T-helper 2 cell treated with Interferon-gamma antibody and Interleukin-4, amounts not matched to agents 5 μg/mL and 100 μg/mL, for 36 hours (primary cell): Measurements from ENCODE around the gene PUDP.
"Not testable (repeated sequence)": the region's sequence is repeated elsewhere in the genome, so short reads cannot be mapped to it uniquely, and the experiment has no call there.

ENCODE experiments used
- DNase-seq: peaks from one replicate; pipeline ENCODE4 v3.0.0; 2021; ENCODE audit warnings: low spot score
- H3K27ac Mint-ChIP-seq: one replicate; pipeline ENCODE4 v1.8.0; 2021; ENCODE audit warnings: mild to moderate bottlenecking, mixed read lengths
- H3K27me3 Mint-ChIP-seq: one replicate; pipeline ENCODE4 v1.8.0; 2021; ENCODE audit warnings: low read depth, mixed read lengths
- H3K36me3 Mint-ChIP-seq: one replicate; pipeline ENCODE4 v1.8.0; 2021; ENCODE audit warnings: low read depth, mixed read lengths
- H3K4me1 Mint-ChIP-seq: one replicate; pipeline ENCODE4 v1.8.0; 2021; ENCODE audit warnings: low read depth, mixed read lengths
- H3K4me3 Mint-ChIP-seq: one replicate; pipeline ENCODE4 v1.8.0; 2022; ENCODE audit warnings: mild to moderate bottlenecking, moderate library complexity, mixed read lengths
- H3K9me3 Mint-ChIP-seq: one replicate; pipeline ENCODE4 v1.8.0; 2021; ENCODE audit warnings: mixed read lengths

PUDP gene

DNA sequence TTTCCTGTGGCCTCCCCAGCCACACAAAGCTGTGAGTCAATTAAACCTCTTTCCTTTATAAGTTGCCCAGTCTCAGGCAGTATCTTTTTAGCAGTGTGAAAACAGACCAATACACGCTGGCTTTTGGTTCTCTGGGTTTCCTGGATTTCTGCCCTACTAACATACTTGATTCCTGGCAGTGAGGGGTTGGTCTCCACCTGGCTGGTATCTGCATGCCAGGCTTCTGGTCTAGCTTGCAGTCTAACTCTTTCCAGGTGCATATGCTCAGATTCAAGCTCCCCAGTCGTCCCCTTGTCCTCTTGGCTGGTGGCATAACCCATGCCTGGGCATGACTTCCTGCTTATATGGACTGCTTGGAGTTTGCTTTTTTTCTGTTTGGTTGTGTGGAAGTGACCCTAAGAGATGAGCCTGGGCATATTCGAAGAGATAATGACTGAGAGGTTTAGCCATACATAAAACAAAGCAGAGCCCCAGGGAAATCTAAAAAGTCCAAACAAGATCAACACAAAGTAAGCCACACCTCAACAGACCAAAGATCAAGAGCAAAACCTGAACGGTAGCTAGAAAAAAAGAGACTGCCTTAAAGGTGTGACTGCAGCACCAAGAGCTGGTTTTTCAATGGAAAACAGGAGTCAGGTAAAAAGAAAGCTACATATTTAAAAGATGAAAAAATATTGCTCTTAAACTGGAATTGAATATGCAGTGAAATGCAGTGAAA lies 102.6 kb downstream of the PUDP start:
- DNase-seq: no peak
- no peak overlapping the region for H3K27ac Mint-ChIP-seq

DNA sequence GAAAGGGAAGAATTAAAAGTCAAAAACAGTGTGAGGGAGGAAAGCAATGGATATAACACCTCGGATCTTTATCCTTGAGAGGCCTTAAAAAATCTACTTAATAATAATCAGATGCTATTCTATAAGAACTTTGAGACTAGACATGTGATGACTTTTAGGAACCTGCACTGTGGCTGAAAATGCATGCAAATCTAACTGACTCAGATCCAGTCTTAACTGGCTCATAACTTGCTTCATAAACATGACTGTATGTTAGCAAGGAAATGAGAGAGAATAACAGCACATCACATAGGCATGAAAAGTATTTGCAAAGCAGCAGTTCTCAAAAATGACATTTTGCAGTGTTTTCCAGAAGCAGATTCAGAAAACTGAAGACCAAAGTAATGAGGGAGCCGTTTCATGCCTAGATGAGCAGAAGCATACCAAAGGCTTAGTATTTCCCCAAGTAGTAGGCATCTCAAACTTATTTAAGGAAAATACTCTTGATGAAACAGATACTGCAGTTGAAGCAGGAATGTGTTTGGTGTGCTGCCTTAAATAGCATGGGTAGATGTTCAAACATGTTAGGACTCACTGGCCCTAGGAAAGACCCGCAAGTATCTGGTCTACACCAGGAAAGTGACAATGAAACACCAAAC lies 104.0 kb downstream of the PUDP start:
- not testable (repeated sequence) for H3K36me3 Mint-ChIP-seq

More for the DNA sequence above, 102.6 kb downstream of the PUDP start:
- Mint-ChIP-seq H3K36me3 (no peaks in the 10 kb centered on the region), H3K4me3 (no peak overlapping the region), H3K27me3 (no peaks in the 10 kb centered on the region), H3K4me1 (no peaks in the 10 kb centered on the region), H3K9me3 (no peaks in the 10 kb centered on the region)

DNA sequence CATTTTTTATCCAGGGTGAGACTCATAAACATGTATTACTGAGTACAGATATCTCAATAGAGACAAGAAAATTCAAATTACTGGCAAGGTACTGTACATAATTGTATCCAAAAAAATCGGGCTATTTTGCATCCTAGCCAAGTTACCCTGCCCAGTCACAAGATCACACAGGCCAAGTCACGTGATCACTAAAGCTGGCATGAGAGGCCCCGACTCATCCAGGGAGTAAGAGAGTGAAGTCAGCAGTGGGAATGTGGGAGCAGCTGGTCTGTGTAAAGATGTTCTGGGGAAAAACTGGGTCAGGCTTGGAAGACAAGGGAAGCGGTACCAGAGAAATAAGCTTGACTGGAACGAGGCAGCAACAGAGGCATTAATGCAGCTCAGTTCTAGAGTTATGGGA lies 119.7 kb downstream of the PUDP start:
- no peak for DNase-seq
- H3K27ac Mint-ChIP-seq: no peak overlapping the region
- H3K27me3 Mint-ChIP-seq: no peaks in the 10 kb centered on the region
- no peaks in the 10 kb centered on the region for H3K36me3 Mint-ChIP-seq
- H3K4me1 Mint-ChIP-seq: no peaks in the 10 kb centered on the region
- H3K9me3 Mint-ChIP-seq: no peaks in the 10 kb centered on the region
- no peak overlapping the region for H3K4me3 Mint-ChIP-seq

More for the DNA sequence above, 104.0 kb downstream of the PUDP start:
- H3K9me3 Mint-ChIP-seq, H3K27ac Mint-ChIP-seq, H3K4me3 Mint-ChIP-seq, H3K27me3 Mint-ChIP-seq, H3K4me1 Mint-ChIP-seq, DNase-seq: not testable (repeated sequence)

DNA sequence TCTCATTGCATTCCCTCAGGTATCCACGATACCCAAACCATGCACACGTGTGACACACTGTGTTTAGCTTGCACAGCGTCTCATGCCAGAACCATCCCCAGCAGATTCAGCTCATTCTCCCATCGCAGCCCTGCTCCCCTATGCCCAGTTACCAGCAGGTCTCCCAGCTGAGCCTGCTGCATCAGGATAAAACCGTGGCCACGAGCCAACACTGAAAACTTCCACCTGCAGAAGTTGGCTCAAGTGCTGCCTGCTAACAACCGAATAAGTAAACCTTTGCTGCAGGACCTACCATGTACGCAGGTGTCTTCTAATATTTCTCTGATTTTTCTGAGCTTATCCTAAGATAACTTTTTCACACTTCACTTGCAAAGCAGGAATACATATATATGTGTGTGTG lies 120.9 kb downstream of the PUDP start:
- no peaks in the 10 kb centered on the region for H3K36me3 Mint-ChIP-seq
- no peak overlapping the region for H3K27ac Mint-ChIP-seq
- no peaks in the 10 kb centered on the region for H3K9me3 Mint-ChIP-seq
- DNase-seq: no peak
- no peak overlapping the region for H3K4me3 Mint-ChIP-seq
- no peaks in the 10 kb centered on the region for H3K4me1 Mint-ChIP-seq
- no peaks in the 10 kb centered on the region for H3K27me3 Mint-ChIP-seq

DNA sequence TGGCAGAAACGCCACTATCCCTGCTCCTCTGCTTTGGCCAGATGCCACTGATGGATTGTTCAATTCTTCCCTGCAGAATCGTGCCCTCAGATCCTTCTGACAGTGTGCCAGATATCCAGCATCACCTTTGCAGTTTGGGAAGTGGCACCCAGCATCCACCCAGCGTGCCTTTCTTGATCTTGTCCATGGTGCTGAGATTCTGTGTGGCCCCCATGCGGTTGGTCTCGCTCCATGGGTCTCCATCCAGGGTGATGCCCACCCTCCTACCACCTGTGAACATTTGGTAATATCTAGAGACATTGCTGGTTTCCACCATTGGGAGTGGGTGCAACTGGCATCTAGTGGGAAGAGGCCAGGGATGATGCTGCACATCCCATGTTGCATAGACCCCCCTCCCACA lies 121.6 kb downstream of the PUDP start:
- not testable (repeated sequence) for DNase-seq, H3K36me3 Mint-ChIP-seq, H3K27ac Mint-ChIP-seq, H3K9me3 Mint-ChIP-seq, H3K4me1 Mint-ChIP-seq, H3K27me3 Mint-ChIP-seq, H3K4me3 Mint-ChIP-seq

DNA sequence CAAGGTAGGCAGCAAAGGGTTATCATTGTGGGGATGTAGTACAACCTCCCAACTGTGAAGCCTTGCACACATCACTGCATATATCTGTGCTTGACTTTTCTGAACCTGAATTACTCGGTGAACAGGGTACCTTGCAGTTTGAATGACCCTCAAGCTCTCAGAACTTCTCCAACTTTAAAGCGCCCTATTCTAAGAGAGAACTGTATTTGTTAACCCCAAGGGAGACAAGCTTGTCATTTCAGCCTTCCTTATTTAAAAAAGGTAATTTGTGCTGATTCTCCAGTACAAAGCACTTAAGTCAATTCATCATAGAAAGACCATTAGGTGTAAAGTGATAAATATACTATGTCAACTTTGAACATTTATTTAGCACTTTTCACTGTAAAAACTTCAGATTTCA lies 122.5 kb downstream of the PUDP start:
- no peaks in the 10 kb centered on the region for H3K36me3 Mint-ChIP-seq
- H3K27ac Mint-ChIP-seq: no peak overlapping the region

DNA sequence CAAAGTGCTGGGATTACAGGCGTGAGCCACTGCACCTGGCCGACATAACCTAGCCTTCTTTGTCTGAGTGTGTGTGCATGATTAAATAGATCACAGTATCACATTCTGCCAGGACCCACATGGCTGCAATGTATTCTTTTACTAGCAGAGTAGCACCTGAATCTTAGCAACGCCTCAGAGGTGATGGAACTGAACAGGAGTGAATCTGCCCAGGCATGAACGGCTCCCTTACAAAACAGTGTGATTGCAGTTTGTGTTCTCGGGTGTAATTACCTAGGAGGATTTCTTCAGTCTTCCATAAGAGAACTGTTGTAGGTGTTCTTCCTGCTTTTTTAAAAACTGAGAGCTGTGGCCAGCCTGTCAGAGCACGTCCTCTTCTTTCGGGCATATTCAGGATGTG lies 123.1 kb downstream of the PUDP start:
- Mint-ChIP-seq H3K27me3 (no peaks in the 10 kb centered on the region), H3K27ac (no peak overlapping the region), H3K36me3 (no peaks in the 10 kb centered on the region), H3K9me3 (no peaks in the 10 kb centered on the region), H3K4me1 (no peaks in the 10 kb centered on the region), H3K4me3 (no peak overlapping the region)
- DNase-seq: no peak

More for the DNA sequence above, 122.5 kb downstream of the PUDP start:
- Mint-ChIP-seq H3K4me3 (no peak overlapping the region), H3K9me3 (no peaks in the 10 kb centered on the region), H3K4me1 (no peaks in the 10 kb centered on the region), H3K27me3 (no peaks in the 10 kb centered on the region)
- DNase-seq: no peak

DNA sequence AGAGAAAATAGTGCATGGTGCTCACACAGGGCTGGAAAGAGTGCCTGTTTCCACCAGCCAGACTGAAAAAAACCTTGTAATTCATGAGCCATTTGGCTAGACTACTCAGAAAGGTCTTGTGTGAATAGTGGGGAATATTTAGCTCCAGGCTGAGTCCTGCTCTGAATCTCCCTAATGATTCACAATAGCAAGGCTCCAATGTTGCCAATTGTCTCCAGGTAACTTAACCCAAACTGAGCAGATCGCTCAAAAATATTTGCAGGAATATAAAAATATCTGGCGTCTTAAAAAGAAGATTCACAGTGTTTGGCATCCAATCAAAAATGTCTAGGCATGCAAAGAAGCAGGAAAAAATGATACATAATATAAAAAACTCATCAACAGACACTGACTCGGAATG lies 125.0 kb downstream of the PUDP start:
- not testable (repeated sequence) for H3K4me1 Mint-ChIP-seq, H3K9me3 Mint-ChIP-seq, H3K27me3 Mint-ChIP-seq, H3K36me3 Mint-ChIP-seq, DNase-seq, H3K27ac Mint-ChIP-seq, H3K4me3 Mint-ChIP-seq

DNA sequence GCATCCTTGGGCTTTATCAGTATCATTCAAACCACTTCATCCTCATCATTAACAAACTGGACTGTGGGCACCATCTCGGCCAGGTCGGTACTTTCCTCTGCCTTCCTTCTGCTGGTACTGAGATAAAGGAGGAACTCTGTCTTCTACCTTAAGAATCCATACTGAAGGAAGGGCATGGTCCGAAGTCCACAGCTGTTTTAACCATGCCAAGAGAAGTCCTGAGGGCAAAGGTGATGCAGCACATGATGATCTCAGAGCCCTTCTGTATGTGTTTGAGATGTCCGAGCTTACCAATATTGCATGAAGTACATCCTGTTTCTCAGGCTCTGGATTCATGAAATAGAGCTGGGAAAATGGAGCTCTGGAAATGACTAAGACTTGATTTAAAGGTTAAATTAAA lies 126.0 kb downstream of the PUDP start:
- H3K4me3 Mint-ChIP-seq: no peak overlapping the region
- no peak for DNase-seq
- H3K36me3 Mint-ChIP-seq: no peaks in the 10 kb centered on the region
- H3K27ac Mint-ChIP-seq: no peak overlapping the region
- no peaks in the 10 kb centered on the region for H3K4me1 Mint-ChIP-seq
- no peaks in the 10 kb centered on the region for H3K27me3 Mint-ChIP-seq
- no peaks in the 10 kb centered on the region for H3K9me3 Mint-ChIP-seq

DNA sequence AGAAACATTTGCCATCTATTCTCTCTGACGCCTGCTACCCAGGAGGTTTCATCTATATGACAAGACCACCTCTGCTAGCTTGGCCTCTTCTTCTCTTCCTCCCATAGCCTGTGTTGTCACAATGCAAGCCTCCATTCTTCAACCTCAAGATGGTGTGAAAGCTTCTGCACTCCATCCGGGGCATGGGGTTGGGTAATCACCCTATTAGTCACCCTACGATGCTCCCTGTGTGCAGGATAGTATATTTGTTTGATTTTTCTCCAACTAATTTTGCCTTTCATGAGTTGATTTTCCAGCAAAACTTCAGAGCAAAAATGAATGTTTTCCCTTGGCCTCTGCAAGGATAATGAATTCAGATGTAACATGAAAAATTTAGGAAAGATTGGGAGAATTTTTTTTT lies 128.4 kb downstream of the PUDP start:
- H3K9me3 Mint-ChIP-seq: no peaks in the 10 kb centered on the region
- H3K27ac Mint-ChIP-seq: no peak overlapping the region
- no peaks in the 10 kb centered on the region for H3K27me3 Mint-ChIP-seq
- DNase-seq: no peak
- H3K36me3 Mint-ChIP-seq: no peaks in the 10 kb centered on the region
- no peaks in the 10 kb centered on the region for H3K4me1 Mint-ChIP-seq
- no peak overlapping the region for H3K4me3 Mint-ChIP-seq

DNA sequence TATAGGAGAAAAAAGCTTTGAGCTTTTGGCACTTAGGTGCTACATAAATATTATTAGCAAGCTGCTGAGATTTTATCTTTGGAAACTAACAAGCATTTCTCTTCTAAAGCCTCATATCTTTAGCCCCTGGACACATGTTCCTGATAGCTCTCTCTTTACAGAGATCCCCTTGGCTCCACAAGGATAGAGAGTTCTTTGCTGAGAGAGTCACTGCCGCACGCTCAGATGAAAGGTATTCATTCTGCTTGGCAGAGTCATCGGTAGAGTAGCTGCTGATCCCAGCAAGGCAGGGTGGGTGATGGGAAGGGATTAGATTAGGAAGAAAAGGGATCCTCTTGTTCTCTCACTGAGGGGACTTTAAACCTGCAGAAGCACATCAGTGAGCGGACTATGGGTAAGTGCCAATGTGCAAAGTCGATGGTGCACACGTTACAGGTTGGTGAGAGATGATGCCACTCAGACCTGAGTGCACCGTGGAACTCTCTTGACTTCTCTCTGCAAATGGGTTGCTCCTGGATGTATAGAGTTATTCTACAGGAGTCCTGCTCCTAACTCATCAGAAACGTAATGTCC lies 135.6 kb downstream of the PUDP start:
- not testable (repeated sequence) for H3K27me3 Mint-ChIP-seq, H3K4me1 Mint-ChIP-seq, H3K27ac Mint-ChIP-seq, H3K9me3 Mint-ChIP-seq, DNase-seq, H3K4me3 Mint-ChIP-seq, H3K36me3 Mint-ChIP-seq

DNA sequence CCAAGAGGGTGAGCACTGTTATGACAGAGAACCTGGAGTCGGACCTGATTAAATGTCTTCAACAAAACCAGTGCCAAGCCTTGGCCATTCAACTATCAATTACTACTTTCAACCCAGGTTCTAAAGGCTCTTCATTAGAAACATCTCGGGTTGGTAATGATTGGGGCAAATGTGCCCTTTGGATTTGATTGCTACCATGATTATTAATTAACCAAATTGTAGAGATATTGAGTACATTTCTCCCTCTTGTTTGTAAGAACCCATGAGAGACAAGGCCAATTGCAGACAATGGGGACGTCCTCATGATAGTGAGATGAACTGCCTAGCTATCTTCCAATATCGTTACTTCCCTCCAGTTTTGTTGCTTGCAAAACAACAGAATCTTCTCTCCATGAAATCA lies 137.1 kb downstream of the PUDP start:
- not testable (repeated sequence) for H3K27me3 Mint-ChIP-seq, DNase-seq, H3K9me3 Mint-ChIP-seq, H3K4me3 Mint-ChIP-seq, H3K4me1 Mint-ChIP-seq, H3K27ac Mint-ChIP-seq, H3K36me3 Mint-ChIP-seq

DNA sequence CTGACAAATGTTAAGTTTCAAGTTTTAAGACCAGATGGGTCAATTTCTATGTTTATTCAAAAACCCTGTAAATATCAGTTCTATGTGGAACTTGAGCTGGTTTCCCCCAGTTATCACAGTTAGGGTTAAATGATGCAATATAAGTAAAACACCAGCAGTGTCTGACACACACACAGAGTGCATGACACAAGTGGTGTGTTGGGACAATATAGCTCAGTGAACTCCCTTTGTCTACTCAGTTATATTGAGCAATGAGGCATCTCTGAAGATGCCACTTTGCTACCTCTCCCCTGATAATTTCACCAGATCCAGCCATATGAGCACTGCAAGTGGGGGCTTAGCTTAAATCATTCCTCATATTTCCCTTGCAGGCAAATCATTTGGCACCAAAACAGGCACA lies 140.6 kb downstream of the PUDP start:
- H3K4me1 Mint-ChIP-seq, DNase-seq, H3K27ac Mint-ChIP-seq, H3K36me3 Mint-ChIP-seq, H3K27me3 Mint-ChIP-seq, H3K4me3 Mint-ChIP-seq, H3K9me3 Mint-ChIP-seq: not testable (repeated sequence)
